Prostate gland (tissue), 2 donors: ENCODE data around the gene ECSIT.

Experiments
- CTCF ChIP-seq, 4 experiments: fragments of 200-600 bp in 2 of 4; fragments of 450-650 bp in 2 of 4; sonication (generic) in 2 of 4; IDR thresholded peaks; 1 replicate in 3 of 4; 2 replicates in 1 of 4; pipeline ENCODE4 v1.5.1; 2016 to 2019; ENCODE audit warnings: antibody characterized with exemption in 4 of 4, mild to moderate bottlenecking in 2 of 4, moderate library complexity in 2 of 4
- POLR2A ChIP-seq: fragments of 450-650 bp; IDR thresholded peaks from one replicate; pipeline ENCODE4 v1.6.1; 2016; ENCODE audit warnings: antibody characterized with exemption, mild to moderate bottlenecking

- TF ChIP-seq CTCF (IDR thresholded peaks at IDR 0.05) (no peak), POLR2A (no peak)
Measured at GRCh38 chr19:11555246-11555645, 26.3 kb upstream of the ECSIT start.
